DOHH2 (cell line): ENCODE data around the gene POPDC3.

Source experiments
- H3F3A ChIP-seq: fragments of 200-600 bp; sonication (generic), shearing (Covaris generic); 2 replicates; pipeline ENCODE4 v1.6.0; 2016; ENCODE audit warnings: antibody characterized with exemption, mild to moderate bottlenecking; ENCODE audit not compliant: control insufficient read depth, insufficient read depth
- H3K27ac ChIP-seq: fragments of 200-600 bp; sonication (generic); 2 replicates; pipeline ENCODE4 v1.5.1; 2014; ENCODE audit warnings: low read depth, mild to moderate bottlenecking, low read length, moderate library complexity
- H3K27me3 ChIP-seq: fragments of 200-600 bp; sonication (generic); 2 replicates; pipeline ENCODE4 v1.6.1; 2014; ENCODE audit warnings: mild to moderate bottlenecking, low read length, mixed read lengths; ENCODE audit not compliant: control insufficient read depth
- H3K36me3 ChIP-seq: fragments of 200-600 bp; sonication (generic); 2 replicates; pipeline ENCODE4 v1.6.1; 2014; ENCODE audit warnings: mild to moderate bottlenecking, low read length, moderate library complexity, mixed read lengths; ENCODE audit not compliant: control insufficient read depth
- H3K4me1 ChIP-seq: fragments of 200-600 bp; sonication (generic); 2 replicates; pipeline ENCODE4 v1.6.1; 2014; ENCODE audit warnings: mild to moderate bottlenecking, low read length, mixed read lengths; ENCODE audit not compliant: control insufficient read depth
- H3K4me2 ChIP-seq: fragments of 200-600 bp; sonication (generic); 2 replicates; pipeline ENCODE4 v1.6.0; 2014; ENCODE audit warnings: mild to moderate bottlenecking, low read length, moderate library complexity
- H3K4me3 ChIP-seq: fragments of 200-600 bp; sonication (generic); 2 replicates; pipeline ENCODE4 v1.5.1; 2014; ENCODE audit warnings: mild to moderate bottlenecking, low read length, mixed read lengths
- H3K79me2 ChIP-seq: fragments of 200-600 bp; sonication (generic); 2 replicates; pipeline ENCODE4 v1.6.1; 2014; ENCODE audit warnings: mild to moderate bottlenecking, low read length, mixed read lengths; ENCODE audit not compliant: control insufficient read depth
- H3K9me2 ChIP-seq: fragments of 200-600 bp; sonication (generic); replicated peaks from 2 replicates; pipeline ENCODE4 v1.6.1; 2014; ENCODE audit warnings: mild to moderate bottlenecking, low read length, mixed read lengths; ENCODE audit not compliant: control insufficient read depth
- H3K9me3 ChIP-seq: fragments of 200-600 bp; sonication (generic); 2 replicates; pipeline ENCODE4 v1.6.1; 2014; ENCODE audit warnings: antibody characterized with exemption, low read length, mixed read lengths; ENCODE audit not compliant: control insufficient read depth, insufficient read depth
- H4K20me1 ChIP-seq: fragments of 200-600 bp; sonication (generic); 2 replicates; pipeline ENCODE4 v1.6.0; 2014; ENCODE audit warnings: low read depth, mild to moderate bottlenecking, antibody characterized with exemption, low read length, moderate library complexity; ENCODE audit not compliant: control insufficient read depth, insufficient read depth
- EZH2phosphoT487 ChIP-seq: fragments of 200-600 bp; sonication (generic); IDR thresholded peaks from 2 replicates; pipeline ENCODE4 v1.6.1; 2017; ENCODE audit warnings: borderline replicate concordance, mild to moderate bottlenecking, antibody characterized with exemption, low read length, moderate library complexity, mixed read lengths
- TF ChIP-seq, protein P1 (sequence below): fragments of 200-600 bp; sonication (generic); IDR thresholded peaks from one replicate; pipeline ENCODE4 v1.5.1; 2014; ENCODE audit warnings: antibody characterized with exemption, mild to moderate bottlenecking, low read depth, low read length; ENCODE audit not compliant: poor library complexity, severe bottlenecking

The POPDC3 gene

DNA sequence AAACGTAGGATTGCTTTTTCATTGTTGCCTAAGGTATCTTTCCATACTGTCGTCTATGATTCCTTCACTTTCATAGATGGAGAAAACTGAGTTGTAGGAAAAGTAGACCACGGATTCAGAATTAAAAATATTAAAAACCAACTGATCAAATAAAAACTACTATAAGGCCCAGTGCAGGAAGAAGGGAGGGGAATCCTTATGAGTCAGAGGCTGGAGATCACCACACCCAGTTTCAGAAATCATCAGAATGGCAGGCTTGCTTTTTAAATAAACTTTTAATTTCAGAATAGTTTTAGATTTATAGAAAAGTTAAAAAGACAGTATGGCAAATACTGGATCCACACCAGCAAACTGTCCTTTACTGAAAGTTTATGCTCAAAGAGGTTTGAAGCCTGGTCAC lies 32.0 kb upstream of the POPDC3 start:
- peaks cover 5% of the 10 kb centered on the region; the same call in 1 of the 2 replicates for H3K4me1 ChIP-seq
- H3K4me2 ChIP-seq, result no peak overlapping the region
- no peaks in the 10 kb centered on the region for H3K27me3 ChIP-seq
- H3K9me3 ChIP-seq, result no peaks in the 10 kb centered on the region
- no peaks in the 10 kb centered on the region for H3K36me3 ChIP-seq
- no peaks in the 10 kb centered on the region for H3K9me2 ChIP-seq
- H3F3A ChIP-seq, result no peaks in the 10 kb centered on the region
- H3K4me3 ChIP-seq, result no peak overlapping the region
- TF ChIP-seq EZH2phosphoT487, result no peak
- TF ChIP-seq, protein P1, sequence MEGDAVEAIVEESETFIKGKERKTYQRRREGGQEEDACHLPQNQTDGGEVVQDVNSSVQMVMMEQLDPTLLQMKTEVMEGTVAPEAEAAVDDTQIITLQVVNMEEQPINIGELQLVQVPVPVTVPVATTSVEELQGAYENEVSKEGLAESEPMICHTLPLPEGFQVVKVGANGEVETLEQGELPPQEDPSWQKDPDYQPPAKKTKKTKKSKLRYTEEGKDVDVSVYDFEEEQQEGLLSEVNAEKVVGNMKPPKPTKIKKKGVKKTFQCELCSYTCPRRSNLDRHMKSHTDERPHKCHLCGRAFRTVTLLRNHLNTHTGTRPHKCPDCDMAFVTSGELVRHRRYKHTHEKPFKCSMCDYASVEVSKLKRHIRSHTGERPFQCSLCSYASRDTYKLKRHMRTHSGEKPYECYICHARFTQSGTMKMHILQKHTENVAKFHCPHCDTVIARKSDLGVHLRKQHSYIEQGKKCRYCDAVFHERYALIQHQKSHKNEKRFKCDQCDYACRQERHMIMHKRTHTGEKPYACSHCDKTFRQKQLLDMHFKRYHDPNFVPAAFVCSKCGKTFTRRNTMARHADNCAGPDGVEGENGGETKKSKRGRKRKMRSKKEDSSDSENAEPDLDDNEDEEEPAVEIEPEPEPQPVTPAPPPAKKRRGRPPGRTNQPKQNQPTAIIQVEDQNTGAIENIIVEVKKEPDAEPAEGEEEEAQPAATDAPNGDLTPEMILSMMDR, result no peak
- no peak overlapping the region for H3K27ac ChIP-seq
- H3K79me2 ChIP-seq, result no peaks in the 10 kb centered on the region
- no peaks in the 10 kb centered on the region for H4K20me1 ChIP-seq

DNA sequence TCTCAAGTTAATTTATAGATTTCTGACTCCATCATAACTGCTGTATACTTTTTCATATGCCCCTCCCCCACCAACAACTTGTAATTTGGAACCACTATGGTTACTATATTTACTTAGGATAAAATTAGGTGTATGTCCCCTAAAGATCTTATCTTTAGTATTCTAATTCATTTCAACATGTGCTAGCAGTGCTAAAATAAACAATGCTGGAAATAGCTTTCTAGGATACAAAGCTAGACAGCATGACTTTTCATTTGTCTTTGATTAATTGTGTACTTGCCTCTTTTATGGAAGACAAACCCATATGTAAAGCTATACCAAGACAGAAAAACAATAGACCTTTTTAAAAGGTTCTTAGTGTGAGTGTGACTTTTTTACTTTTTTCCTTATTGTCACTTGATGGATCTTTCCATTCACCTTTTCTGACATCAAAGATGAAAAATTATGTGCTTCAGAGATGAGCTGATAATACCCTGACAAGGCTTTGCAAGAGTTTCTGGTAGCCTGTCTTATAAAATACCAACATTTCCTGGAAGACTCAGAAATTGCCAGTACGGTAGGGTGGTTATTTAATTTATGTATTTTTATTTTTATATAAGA lies 31.2 kb upstream of the POPDC3 start:
- no peak for TF ChIP-seq EZH2phosphoT487
- TF ChIP-seq, protein P1, result no peak
- H3K9me3 ChIP-seq, result no peaks in the 10 kb centered on the region
- no peaks in the 10 kb centered on the region for H3F3A ChIP-seq
- no peaks in the 10 kb centered on the region for H3K27me3 ChIP-seq
- H3K4me1 ChIP-seq, result peaks cover 5% of the 10 kb centered on the region; the same call in 1 of the 2 replicates
- no peaks in the 10 kb centered on the region for H3K79me2 ChIP-seq
- no peak overlapping the region for H3K4me3 ChIP-seq
- no peak overlapping the region for H3K4me2 ChIP-seq
- no peaks in the 10 kb centered on the region for H4K20me1 ChIP-seq
- no peak overlapping the region for H3K27ac ChIP-seq
- H3K9me2 ChIP-seq, result no peaks in the 10 kb centered on the region
- H3K36me3 ChIP-seq, result no peaks in the 10 kb centered on the region

DNA sequence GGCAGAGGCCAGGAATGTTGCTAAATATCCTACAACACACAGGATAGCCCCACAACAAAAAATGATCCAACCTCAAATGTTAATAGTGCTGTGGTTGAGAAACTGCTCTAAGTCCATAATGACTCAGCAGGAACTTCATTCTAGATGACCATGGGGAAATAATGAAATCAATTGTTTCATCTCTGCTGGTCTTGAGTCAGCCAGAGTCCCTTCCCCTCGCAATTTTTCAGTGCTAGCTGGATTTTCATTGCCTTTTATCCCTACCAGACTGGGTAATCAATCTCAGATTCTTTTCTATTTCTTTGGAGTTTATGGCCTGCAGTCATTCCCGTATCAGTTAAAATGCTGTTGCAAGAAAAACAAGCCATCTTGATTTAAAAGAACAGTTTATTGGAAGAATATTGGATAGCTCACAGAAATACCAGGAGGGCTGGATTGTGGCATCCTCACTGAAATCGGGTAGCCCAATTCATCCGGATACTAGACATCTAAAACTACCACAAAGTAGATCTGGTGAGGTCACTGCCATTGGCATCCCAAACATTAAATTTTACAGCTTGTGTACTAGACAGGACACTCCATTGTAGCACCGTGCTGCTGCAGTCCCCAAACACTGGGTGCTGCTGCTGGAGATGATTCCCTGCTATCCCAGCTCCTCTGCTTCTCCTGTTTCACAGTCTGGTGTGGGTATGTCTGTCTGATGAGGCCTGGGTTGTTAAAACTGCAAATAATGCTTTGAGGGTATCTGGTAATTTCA lies 30.3 kb upstream of the POPDC3 start:
- Histone ChIP-seq H3K4me3 (no peak overlapping the region), H3K9me2 (no peaks in the 10 kb centered on the region), H3F3A (no peaks in the 10 kb centered on the region), H3K27me3 (no peaks in the 10 kb centered on the region), H3K79me2 (no peaks in the 10 kb centered on the region), H3K4me1 (peaks cover 5% of the 10 kb centered on the region; the same call in 1 of the 2 replicates), H3K4me2 (no peak overlapping the region), H3K36me3 (no peaks in the 10 kb centered on the region), H3K9me3 (no peaks in the 10 kb centered on the region), H3K27ac (no peak overlapping the region), H4K20me1 (no peaks in the 10 kb centered on the region)
- TF ChIP-seq, protein P1, result no peak
- TF ChIP-seq EZH2phosphoT487, result no peak
